GM12864 (cell line): ENCODE data around the gene OXSR1.

Experiments
- DNase-seq: peaks from one replicate; pipeline ENCODE4 v3.0.0-alpha.2; 2011; ENCODE audit warnings: low read depth
- H3K4me3 ChIP-seq: 2 replicates; pipeline ENCODE4 v1.5.1; 2011; ENCODE audit warnings: mild to moderate bottlenecking, low read depth, low read length, control low read depth
- TF ChIP-seq, protein P1 (sequence below): IDR thresholded peaks from 2 replicates; pipeline ENCODE4 v1.5.1; 2011; ENCODE audit warnings: low read depth, mild to moderate bottlenecking, moderate library complexity, low read length, control low read depth, inconsistent platforms; ENCODE audit errors: missing control alignments

Gene OXSR1

GRCh38 chr3:38140326-38141172, 24.8 kb upstream of the OXSR1 start:
- DNase-seq = no peak
- no peak overlapping the region; the same call in 1 of the 2 replicates for H3K4me3 ChIP-seq
- TF ChIP-seq, protein P1, sequence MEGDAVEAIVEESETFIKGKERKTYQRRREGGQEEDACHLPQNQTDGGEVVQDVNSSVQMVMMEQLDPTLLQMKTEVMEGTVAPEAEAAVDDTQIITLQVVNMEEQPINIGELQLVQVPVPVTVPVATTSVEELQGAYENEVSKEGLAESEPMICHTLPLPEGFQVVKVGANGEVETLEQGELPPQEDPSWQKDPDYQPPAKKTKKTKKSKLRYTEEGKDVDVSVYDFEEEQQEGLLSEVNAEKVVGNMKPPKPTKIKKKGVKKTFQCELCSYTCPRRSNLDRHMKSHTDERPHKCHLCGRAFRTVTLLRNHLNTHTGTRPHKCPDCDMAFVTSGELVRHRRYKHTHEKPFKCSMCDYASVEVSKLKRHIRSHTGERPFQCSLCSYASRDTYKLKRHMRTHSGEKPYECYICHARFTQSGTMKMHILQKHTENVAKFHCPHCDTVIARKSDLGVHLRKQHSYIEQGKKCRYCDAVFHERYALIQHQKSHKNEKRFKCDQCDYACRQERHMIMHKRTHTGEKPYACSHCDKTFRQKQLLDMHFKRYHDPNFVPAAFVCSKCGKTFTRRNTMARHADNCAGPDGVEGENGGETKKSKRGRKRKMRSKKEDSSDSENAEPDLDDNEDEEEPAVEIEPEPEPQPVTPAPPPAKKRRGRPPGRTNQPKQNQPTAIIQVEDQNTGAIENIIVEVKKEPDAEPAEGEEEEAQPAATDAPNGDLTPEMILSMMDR = no peak

DNA sequence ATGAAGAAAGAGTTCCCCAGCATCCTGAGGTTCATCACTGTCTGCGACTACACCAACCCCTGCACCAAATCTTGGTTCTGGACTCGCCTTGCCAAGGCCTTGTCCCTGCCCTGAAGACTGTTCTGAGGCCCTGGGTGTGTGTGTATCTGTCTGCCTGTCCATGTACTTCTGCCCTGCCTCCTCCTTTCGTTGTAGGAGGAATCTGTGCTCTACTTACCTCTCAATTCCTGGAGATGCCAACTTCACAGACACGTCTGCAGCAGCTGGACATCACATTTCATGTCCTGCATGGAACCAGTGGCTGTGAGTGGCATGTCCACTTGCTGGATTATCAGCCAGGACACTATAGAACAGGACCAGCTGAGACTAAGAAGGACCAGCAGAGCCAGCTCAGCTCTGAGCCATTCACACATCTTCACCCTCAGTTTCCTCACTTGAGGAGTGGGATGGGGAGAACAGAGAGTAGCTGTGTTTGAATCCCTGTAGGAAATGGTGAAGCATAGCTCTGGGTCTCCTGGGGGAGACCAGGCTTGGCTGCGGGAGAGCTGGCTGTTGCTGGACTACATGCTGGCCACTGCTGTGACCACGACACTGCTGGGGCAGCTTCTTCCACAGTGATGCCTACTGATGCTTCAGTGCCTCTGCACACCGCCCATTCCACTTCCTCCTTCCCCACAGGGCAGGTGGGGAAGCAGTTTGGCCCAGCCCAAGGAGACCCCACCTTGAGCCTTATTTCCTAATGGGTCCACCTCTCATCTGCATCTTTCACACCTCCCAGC, 24.0 kb upstream of the OXSR1 start:
- no peak for DNase-seq
- no peak overlapping the region for H3K4me3 ChIP-seq
- TF ChIP-seq, protein P1 = no peak

DNA sequence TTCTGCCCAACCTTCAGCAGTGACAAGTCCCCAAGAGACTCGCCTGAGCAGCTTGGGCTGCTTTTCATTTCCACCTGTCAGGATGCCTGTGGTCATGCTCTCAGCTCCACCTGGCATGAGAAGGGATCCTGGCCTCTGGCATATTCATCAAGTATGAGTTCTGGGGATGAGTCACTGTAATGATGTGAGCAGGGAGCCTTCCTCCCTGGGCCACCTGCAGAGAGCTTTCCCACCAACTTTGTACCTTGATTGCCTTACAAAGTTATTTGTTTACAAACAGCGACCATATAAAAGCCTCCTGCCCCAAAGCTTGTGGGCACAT, 23.4 kb upstream of the OXSR1 start:
- no peak for DNase-seq
- no peak overlapping the region for H3K4me3 ChIP-seq
- TF ChIP-seq, protein P1 = no peak

GRCh38 chr3:38142959-38143358, 22.4 kb upstream of the OXSR1 start:
- DNase-seq = no peak
- H3K4me3 ChIP-seq = no peak overlapping the region
- TF ChIP-seq, protein P1 = no peak

DNA sequence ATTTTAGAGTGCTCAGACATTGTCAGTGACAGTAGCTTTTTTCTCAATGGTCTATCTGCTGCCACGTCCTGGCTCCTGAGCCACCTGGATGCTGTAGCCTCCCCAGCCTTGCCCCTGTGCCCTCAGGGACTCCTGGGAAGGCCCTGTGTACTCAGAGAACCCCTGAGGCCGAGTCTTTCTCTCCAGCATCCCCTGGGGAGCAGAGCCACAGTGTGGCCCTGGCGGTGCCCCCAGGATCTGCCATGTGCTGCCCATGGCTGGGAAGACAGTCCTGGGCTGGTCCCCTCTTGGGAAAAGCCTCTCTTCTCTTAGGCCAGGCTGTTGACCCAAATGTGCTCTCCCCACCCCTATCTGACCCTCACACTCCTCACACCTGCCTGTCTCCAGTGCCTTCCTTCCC, 21.8 kb upstream of the OXSR1 start:
- no peak overlapping the region for H3K4me3 ChIP-seq
- DNase-seq = no peak
- TF ChIP-seq, protein P1 = no peak

GRCh38 chr3:38146504-38146903, 18.8 kb upstream of the OXSR1 start:
- DNase-seq = no peak
- TF ChIP-seq, protein P1 = no peak

DNA sequence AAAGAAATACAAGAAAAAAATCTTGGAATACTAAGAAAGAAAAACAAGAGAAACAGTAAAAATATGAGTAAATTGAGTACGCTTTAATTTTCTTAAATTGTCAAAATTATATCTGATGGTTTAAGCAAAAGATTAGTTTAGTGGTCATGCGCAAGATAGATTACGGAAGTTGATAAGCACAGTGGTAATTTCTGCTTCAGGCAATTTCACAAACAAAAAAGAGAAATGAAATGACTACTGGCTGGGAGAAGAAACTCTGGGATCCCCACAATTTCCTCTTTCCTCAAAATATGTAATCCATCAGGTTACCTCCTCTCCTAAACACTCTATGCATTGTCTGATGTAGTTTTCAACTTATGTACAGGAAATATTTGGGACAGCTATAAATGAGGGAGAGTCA, 17.9 kb upstream of the OXSR1 start:
- DNase-seq = no peak
- TF ChIP-seq, protein P1 = no peak
- no peak overlapping the region for H3K4me3 ChIP-seq

More at GRCh38 chr3:38146504-38146903, 18.8 kb upstream of the OXSR1 start:
- H3K4me3 ChIP-seq = no peak overlapping the region
